UCSD-AML1 (cell line): ENCODE data around the gene MORC1.

Source experiments
- DNase-seq: peaks from one replicate; lab custom pipeline; 2025; ENCODE audit not compliant: unreplicated experiment; lab: John Stamatoyannopoulos, UW

MORC1 gene

GRCh38 chr3:108947855-108948254, 170.1 kb downstream of the MORC1 start:
- no peak for DNase-seq

- no peak for DNase-seq
These were observed 171.3 kb downstream of the MORC1 start for GRCh38 chr3:108946292-108947285.

GRCh38 chr3:108940568-108941263, 177.2 kb downstream of the MORC1 start:
- DNase-seq = no peak

- DNase-seq = no peak
These were observed 177.8 kb downstream of the MORC1 start for GRCh38 chr3:108940166-108940565.

GRCh38 chr3:108936924-108937689, 180.8 kb downstream of the MORC1 start:
- no peak for DNase-seq

- DNase-seq = no peak
These were observed 186.9 kb downstream of the MORC1 start for GRCh38 chr3:108931035-108931434.

GRCh38 chr3:108918866-108919265, 199.1 kb downstream of the MORC1 start:
- DNase-seq = no peak

- peak; percentile 25 for DNase-seq
These were observed 202.9 kb downstream of the MORC1 start for GRCh38 chr3:108914774-108915641.

GRCh38 chr3:108909799-108910198, 208.1 kb downstream of the MORC1 start:
- DNase-seq = no peak
